Omental fat pad (tissue), 4 donors: ENCODE measurements around the gene NEK4. TPM values are rescaled to one million over a fixed set of nuclear protein-coding genes. Genes with fewer than 3 reads are reported as not detected.

Source experiments
- ATAC-seq: fragments of 150-250 bp; one replicate; pipeline ENCODE4 v1.9.1; 2016; ENCODE audit warnings: mild to moderate bottlenecking, moderate library complexity; ENCODE audit not compliant: low FRiP score
- DNase-seq: peaks from one replicate; pipeline ENCODE4 v3.0.0-alpha.2; 2019; ENCODE audit warnings: low spot score
- CTCF ChIP-seq, 3 donors: fragments of 450-650 bp; IDR thresholded peaks; one replicate each; pipeline ENCODE4 v1.5.1; 2016 to 2017; ENCODE audit warnings: antibody characterized with exemption in 3 of 3, mild to moderate bottlenecking in 3 of 3, moderate library complexity in 2 of 3
- total RNA-seq, 4 donors: library from RNA; depleted of rRNA; stranded (reverse); fragments of >200 nt; gene quantifications; one replicate each; pipeline ENCODE4 v1.1.0, GENCODE V29; 2016

The NEK4 gene
- total RNA-seq, 4 donors from 2014 or later, result 16.8 to 22.0 (median 18.7) TPM

DNA sequence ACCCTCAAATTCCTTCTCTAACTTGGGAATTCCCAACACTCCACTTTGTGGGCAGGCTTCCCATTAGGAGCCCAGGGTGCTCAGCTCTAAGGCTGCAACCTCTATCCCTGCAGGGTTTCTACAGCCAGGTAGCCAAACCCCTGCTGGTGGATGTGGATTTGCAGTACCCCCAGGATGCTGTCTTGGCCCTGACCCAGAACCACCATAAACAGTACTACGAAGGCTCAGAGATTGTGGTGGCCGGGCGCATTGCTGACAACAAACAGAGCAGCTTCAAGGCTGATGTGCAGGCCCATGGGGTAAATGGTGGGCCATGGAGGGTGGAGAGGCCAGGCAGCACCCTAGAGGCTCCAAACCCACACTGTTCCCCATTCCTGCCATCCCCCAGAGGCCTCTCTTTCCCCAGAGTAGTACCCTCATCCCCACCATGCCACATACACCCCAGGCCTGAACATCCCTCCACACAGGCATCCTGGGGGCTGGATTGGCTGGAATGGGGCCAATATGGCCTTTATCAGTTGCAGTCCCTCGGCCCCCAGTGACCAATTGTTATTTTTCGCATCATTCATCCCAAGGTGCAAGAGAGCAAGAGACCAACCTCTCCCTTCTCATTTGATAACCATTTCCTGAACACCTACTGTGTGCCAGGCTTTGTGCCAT lies 14.3 kb upstream of the NEK4 start:
- ATAC-seq, result no peak
- DNase-seq, result no peak
- no peak for TF ChIP-seq CTCF (IDR thresholded peaks at IDR 0.05)

- DNase-seq (no peak), ATAC-seq (no peak)
- TF ChIP-seq CTCF (IDR thresholded peaks at IDR 0.05), result no peak
Measured at GRCh38 chr3:52784021-52784621, 13.4 kb upstream of the NEK4 start.

DNA sequence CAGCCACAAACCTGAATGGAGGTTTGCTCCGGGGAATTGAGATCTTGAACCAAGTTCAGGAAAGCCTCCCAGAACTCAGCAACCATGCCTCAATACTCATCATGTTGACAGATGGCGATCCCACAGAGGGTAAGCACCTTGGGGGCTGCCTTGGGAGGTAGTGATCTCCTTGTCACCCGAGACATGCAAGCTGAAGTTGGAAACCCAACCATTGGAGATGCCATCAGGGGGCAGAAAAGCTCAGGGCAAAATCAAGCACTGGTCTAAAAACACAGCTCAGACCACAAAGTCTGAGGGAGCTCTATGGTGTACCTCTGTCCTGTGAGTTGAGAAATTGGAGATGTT lies 12.4 kb upstream of the NEK4 start:
- ATAC-seq, result no peak
- TF ChIP-seq CTCF (IDR thresholded peaks at IDR 0.05), result no peak
- no peak for DNase-seq

DNA sequence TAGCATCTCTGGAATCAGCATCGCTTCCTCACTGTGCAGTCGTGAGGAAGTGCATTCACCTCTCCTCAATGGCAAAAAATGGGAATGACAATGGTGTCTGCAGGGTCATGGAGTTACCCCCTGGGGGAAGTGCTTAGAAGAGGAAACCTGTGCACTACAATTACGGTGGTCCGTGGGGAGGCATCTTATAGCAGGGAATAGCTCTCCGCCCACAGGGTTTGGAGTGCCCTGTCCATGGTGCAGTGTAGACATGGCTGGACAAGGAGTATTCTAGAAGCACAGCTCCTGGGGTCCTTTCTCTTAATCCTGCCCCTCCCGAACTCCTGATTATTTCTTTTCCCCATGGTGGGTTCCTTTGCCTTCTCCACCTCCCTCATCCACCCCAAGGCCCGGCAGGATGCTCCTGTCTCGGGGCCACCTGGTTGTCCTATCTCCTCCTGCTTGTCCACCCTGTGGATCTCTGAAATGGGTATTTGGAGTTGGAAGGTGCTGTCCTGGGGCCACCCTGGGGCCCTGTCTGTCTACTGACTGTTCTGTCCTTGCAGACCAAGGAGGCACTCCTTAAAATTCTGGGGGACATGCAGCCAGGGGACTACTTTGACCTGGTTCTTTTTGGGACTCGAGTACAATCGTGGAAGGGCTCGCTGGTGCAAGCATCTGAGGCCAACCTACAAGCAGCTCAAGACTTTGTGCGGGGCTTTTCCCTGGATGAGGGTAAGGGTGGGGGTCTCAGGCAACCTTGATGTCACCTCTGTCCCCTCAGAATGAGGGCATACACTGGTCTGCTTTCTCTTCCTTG lies 11.9 kb upstream of the NEK4 start:
- no peak for TF ChIP-seq CTCF (IDR thresholded peaks at IDR 0.05)
- ATAC-seq (no peak), DNase-seq (no peak)

GRCh38 chr3:52781741-52782140 lies 11.0 kb upstream of the NEK4 start:
- DNase-seq, result no peak
- no peak for TF ChIP-seq CTCF (IDR thresholded peaks at IDR 0.05)
- no peak for ATAC-seq

DNA sequence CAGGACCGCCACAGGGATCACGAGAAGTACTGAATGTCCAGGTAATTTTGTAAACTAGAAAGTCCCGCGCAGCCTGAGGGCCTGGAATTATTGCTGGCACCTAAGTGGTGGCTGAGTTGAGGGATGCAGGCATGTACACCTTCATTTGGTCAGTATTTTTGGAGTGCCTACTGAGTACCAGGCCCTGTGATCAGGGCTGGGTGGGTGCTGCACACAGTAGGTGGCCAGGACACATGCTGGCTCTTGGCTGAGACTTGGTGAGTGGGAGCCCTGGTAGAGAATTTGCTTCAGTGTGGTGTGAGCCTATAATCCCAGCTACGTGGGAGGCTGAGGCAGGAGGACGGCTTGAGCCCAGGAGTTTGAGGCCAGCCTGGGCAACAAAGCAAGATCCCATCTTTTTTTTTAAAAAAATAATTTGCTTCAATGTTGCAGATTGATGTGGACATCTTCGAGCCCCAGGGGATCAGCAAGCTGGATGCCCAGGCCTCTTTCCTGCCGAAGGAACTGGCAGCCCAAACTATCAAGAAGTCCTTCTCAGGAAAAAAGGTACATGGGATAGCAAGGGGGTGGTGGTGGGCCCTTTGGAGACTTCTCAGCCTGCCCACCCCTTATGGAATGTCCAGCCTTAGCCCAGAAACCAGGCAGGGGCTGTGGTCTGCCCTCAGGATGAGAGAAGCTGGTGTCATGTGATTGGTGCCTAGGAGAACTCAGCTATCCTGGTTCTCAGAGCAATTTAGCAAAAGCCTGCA lies 9.3 kb upstream of the NEK4 start:
- ATAC-seq (no peak), DNase-seq (no peak)
- TF ChIP-seq CTCF (IDR thresholded peaks at IDR 0.05), result no peak
